IMR-90 (cell line): ENCODE data around the gene FHAD1. TPM values are rescaled to one million over a fixed set of nuclear protein-coding genes. Genes with fewer than 3 reads are reported as not detected.

Experiments
- ATAC-seq: fragments of 200-7000 bp; cut with Tn5 transposase; 2 replicates; pipeline ENCODE4 v1.9.1; 2020; ENCODE audit warnings: low read depth, mild to moderate bottlenecking, moderate library complexity
- BruUV-seq: library from RNA; stranded (reverse); fragments of 400-500 nt; replicated peaks from 2 replicates; lab custom pipeline; 2021; lab: Mats Ljungman, UMichigan
- CTCF ChIA-PET: fragments of 300-600 bp; formaldehyde crosslinking; extraction: SDS; loops from one replicate; lab custom pipeline; 2021; ENCODE audit warnings: antibody characterized with exemption; lab: Yijun Ruan, JAX
- POLR2A ChIA-PET: fragments of 300-600 bp; sonication (Branson Sonifier 250); formaldehyde crosslinking; loops from one replicate; lab custom pipeline; 2022; ENCODE audit warnings: antibody characterized with exemption; ENCODE audit not compliant: unreplicated experiment; lab: Charles Lee
- DNase-seq: peaks from one replicate; pipeline ENCODE4 v3.0.0; 2013
- H2AFZ ChIP-seq: replicated peaks from 2 replicates; pipeline ENCODE3; 2013; ENCODE audit warnings: low read length, mild to moderate bottlenecking; ENCODE audit not compliant: poor library complexity
- H2AK5ac ChIP-seq: 2 replicates; pipeline ENCODE4 v1.6.1; 2013; ENCODE audit warnings: low read depth, low read length, inconsistent platforms
- H2AK9ac ChIP-seq: replicated peaks from 2 replicates; pipeline ENCODE3; 2013; ENCODE audit warnings: mild to moderate bottlenecking, low read depth, low read length, moderate library complexity; ENCODE audit not compliant: poor library complexity
- H2BK120ac ChIP-seq: 2 replicates; pipeline ENCODE4 v1.6.1; 2013; ENCODE audit warnings: low read depth, low read length, inconsistent platforms
- H2BK15ac ChIP-seq: 3 replicates; pipeline ENCODE4 v1.6.1; 2013; ENCODE audit warnings: low read depth, low read length, inconsistent platforms
- H2BK20ac ChIP-seq: 2 replicates; pipeline ENCODE4 v1.6.1; 2013; ENCODE audit warnings: low read depth, mild to moderate bottlenecking, inconsistent platforms, low read length, moderate library complexity
- H2BK5ac ChIP-seq: 2 replicates; pipeline ENCODE4 v1.6.1; 2013; ENCODE audit warnings: mild to moderate bottlenecking, low read depth, low read length, inconsistent platforms; ENCODE audit not compliant: poor library complexity, severe bottlenecking
- H3K14ac ChIP-seq: replicated peaks from 2 replicates; pipeline ENCODE4 v1.6.1; 2013; ENCODE audit warnings: low read depth, low read length, inconsistent platforms
- H3K18ac ChIP-seq: 2 replicates; pipeline ENCODE4 v1.6.1; 2013; ENCODE audit warnings: low read depth, low read length, control low read depth
- H3K23ac ChIP-seq: 2 replicates; pipeline ENCODE4 v1.6.1; 2013; ENCODE audit warnings: low read depth, low read length, inconsistent platforms
- H3K27ac ChIP-seq: 2 replicates; pipeline ENCODE4 v1.5.1; 2013; ENCODE audit warnings: mild to moderate bottlenecking, control low read depth, low read length; ENCODE audit not compliant: insufficient read depth
- H3K27me3 ChIP-seq: 2 replicates; pipeline ENCODE4 v1.6.1; 2013; ENCODE audit warnings: low read length; ENCODE audit not compliant: control insufficient read depth, insufficient read depth
- H3K36me3 ChIP-seq: 2 replicates; pipeline ENCODE4 v1.6.1; 2013; ENCODE audit warnings: low read length, mixed read lengths; ENCODE audit not compliant: control insufficient read depth, insufficient read depth
- H3K4ac ChIP-seq: 2 replicates; pipeline ENCODE4 v1.6.1; 2013; ENCODE audit warnings: low read depth, low read length, inconsistent platforms
- H3K4me1 ChIP-seq: 2 replicates; pipeline ENCODE4 v1.6.1; 2013; ENCODE audit warnings: low read length, mixed read lengths; ENCODE audit not compliant: control insufficient read depth, insufficient read depth
- H3K4me2 ChIP-seq: 2 replicates; pipeline ENCODE4 v1.6.1; 2013; ENCODE audit warnings: low read depth, mild to moderate bottlenecking, control low read depth, low read length, moderate library complexity
- H3K4me3 ChIP-seq: 2 replicates; pipeline ENCODE4 v1.5.1; 2013; ENCODE audit warnings: low read depth, mild to moderate bottlenecking, control low read depth, low read length, moderate library complexity; ENCODE audit not compliant: insufficient read depth
- H3K56ac ChIP-seq: 2 replicates; pipeline ENCODE4 v1.6.1; 2013; ENCODE audit warnings: low read length, inconsistent platforms; ENCODE audit not compliant: insufficient read depth; ENCODE audit errors: extremely low read depth
- H3K79me1 ChIP-seq, 2 experiments: 2 replicates each; pipeline ENCODE4 v1.6.1; 2013; ENCODE audit warnings: low read length in 2 of 2, inconsistent platforms in 1 of 2, low read depth in 1 of 2
- H3K9ac ChIP-seq: 2 replicates; pipeline ENCODE4 v1.6.1; 2013; ENCODE audit warnings: low read depth, low read length, control low read depth
- H3K9me1 ChIP-seq: 2 replicates; pipeline ENCODE4 v1.6.1; 2013; ENCODE audit warnings: low read length, inconsistent platforms; ENCODE audit not compliant: insufficient read depth
- H3K9me3 ChIP-seq: 2 replicates; pipeline ENCODE4 v1.6.1; 2013; ENCODE audit warnings: low read length; ENCODE audit not compliant: control insufficient read depth, insufficient read depth
- H4K20me1 ChIP-seq: 2 replicates; pipeline ENCODE4 v1.6.1; 2013; ENCODE audit warnings: low read length, inconsistent platforms; ENCODE audit not compliant: insufficient read depth
- H4K5ac ChIP-seq: 2 replicates; pipeline ENCODE4 v1.6.1; 2013; ENCODE audit warnings: mild to moderate bottlenecking, low read depth, low read length, control low read depth
- H4K8ac ChIP-seq, 2 experiments: 2 replicates each; pipeline ENCODE4 v1.6.1; 2013; ENCODE audit warnings: low read depth in 2 of 2, low read length in 2 of 2, control low read depth in 1 of 2, inconsistent platforms in 1 of 2
- H4K91ac ChIP-seq: 2 replicates; pipeline ENCODE4 v1.6.1; 2013; ENCODE audit warnings: low read depth, low read length, inconsistent platforms; ENCODE audit not compliant: insufficient read depth
- MAFK ChIP-seq: IDR thresholded peaks from 2 replicates; pipeline ENCODE4 v1.6.1; 2012; ENCODE audit warnings: low read depth, low read length, improper control_type of control experiment
- MAZ ChIP-seq: IDR thresholded peaks from 2 replicates; pipeline ENCODE4 v1.6.1; 2012; ENCODE audit warnings: low read depth, mild to moderate bottlenecking, low read length, improper control_type of control experiment, moderate library complexity, borderline replicate concordance
- MXI1 ChIP-seq: IDR thresholded peaks from 2 replicates; pipeline ENCODE4 v1.6.1; 2012; ENCODE audit warnings: low read depth, mild to moderate bottlenecking, low read length, moderate library complexity, borderline replicate concordance
- NFE2L2 ChIP-seq: fragments of 150-350 bp; IDR thresholded peaks from 2 replicates; pipeline ENCODE4 v1.6.1; 2016; ENCODE audit warnings: low read depth, mild to moderate bottlenecking, low read length
- RFX5 ChIP-seq: IDR thresholded peaks from 2 replicates; pipeline ENCODE4 v1.8.0; 2012; ENCODE audit warnings: low read depth, mild to moderate bottlenecking, low read length, moderate library complexity
- WGBS, 2 experiments: methylation state at CpG; one replicate each; pipeline versions ENCODE4 v1.1.5 to v1.1.7; 2013; ENCODE audit warnings: missing lambda C conversion rate in 2 of 2; ENCODE audit not compliant: insufficient read length in 1 of 2; ENCODE audit errors: extremely low coverage in 2 of 2; 5-methylcytosine and 5-hydroxymethylcytosine counted together
- dilution Hi-C: fragments of 300-500 bp; cut with HindIII; formaldehyde crosslinking; loops from one replicate; pipeline ENCODE4 v1.14.3; 2018; ENCODE audit warnings: low sequenced_read_pairs; ENCODE audit not compliant: unreplicated experiment
- in situ Hi-C: fragments of 300-500 bp; cut with MboI; formaldehyde crosslinking; loops from 3 replicates; pipeline ENCODE4 v1.14.3; 2019; ENCODE audit warnings: low sequenced_read_pairs, inconsistent platforms, mixed read lengths
- intact Hi-C: fragments of 100-400 bp; cut with micrococcal nuclease; formaldehyde crosslinking; loops from 2 replicates; pipeline ENCODE4 v1.10.0; 2022
- polyA plus RNA-seq, 3 experiments: library from polyadenylated mRNA; depleted of rRNA; stranded (reverse); fragments of >200 nt; gene quantifications; 2 replicates each; pipeline ENCODE4 v1.2.3, GENCODE V29; 2012; ENCODE audit warnings: low replicate concordance in 1 of 3
- total RNA-seq: library from RNA; depleted of rRNA; stranded (reverse); fragments of >200 nt; gene quantifications from 2 replicates; pipeline ENCODE4 v1.2.3, GENCODE V29; 2012

The FHAD1 gene
- total and polyA plus RNA-seq, 2 of the 4 experiments (the other 2 are of a cell fraction) = not detected

DNA sequence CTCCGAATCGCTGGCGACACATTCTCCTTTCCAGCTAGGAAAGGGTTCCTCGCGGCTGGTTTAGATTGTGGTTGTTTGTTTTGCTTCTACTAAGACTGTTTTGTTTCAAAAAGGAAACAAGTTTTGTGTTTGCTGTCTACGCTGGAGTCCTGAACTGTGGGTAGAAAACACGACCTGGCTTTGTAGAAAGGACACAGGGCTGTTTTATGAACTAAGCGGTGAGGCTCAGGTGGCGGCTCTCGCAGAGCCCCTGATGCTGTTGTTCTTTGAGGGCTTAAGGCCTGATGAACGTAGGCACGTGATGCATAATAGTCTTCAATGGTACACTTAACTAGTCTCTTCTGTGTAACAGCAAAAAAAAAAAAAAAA is 27.0 kb upstream of the FHAD1 start:
- WGBS, 2 experiments = 100% methylated on average over 2 of the region's 12 CpGs; no CpG with 5 or more reads in 1 of the 2 experiments
- Histone ChIP-seq H4K91ac (no peak overlapping the region), H3K27ac (no peak overlapping the region), H3K23ac (no peak overlapping the region), H3K27me3 (no peaks in the 10 kb centered on the region), H3K79me1 (peaks cover 8 to 38% of the 10 kb centered on the region in 2 experiments; a peak in 3 of 4 replicates), H3K14ac (no peak overlapping the region), H3K4me2 (no peak overlapping the region), H4K5ac (no peak overlapping the region), H3K4ac (no peak overlapping the region), H2AK9ac (no peak overlapping the region), H3K4me3 (no peak overlapping the region), H2BK15ac (no peak overlapping the region), H3K36me3 (peaks cover 30% of the 10 kb centered on the region), H3K18ac (no peak overlapping the region), H3K56ac (no peak overlapping the region), H3K9me3 (no peaks in the 10 kb centered on the region), H3K4me1 (peaks cover 3% of the 10 kb centered on the region; the same call in 1 of the 2 replicates), H2AFZ (no peak overlapping the region), H4K20me1 (no peaks in the 10 kb centered on the region), H2AK5ac (no peak overlapping the region), H3K9ac (no peak overlapping the region), H3K9me1 (peaks cover 21% of the 10 kb centered on the region), H2BK120ac (no peak overlapping the region), H4K8ac (no peak overlapping the region), H2BK20ac (no peak overlapping the region), H2BK5ac (no peak overlapping the region)
- no TSS peak for BruUV-seq
- dilution Hi-C loops = no loop called here
- in situ Hi-C loops = no loop called here
- intact Hi-C loops = no loop called here
- ATAC-seq (no peak), DNase-seq (no peak)
- ChIA-PET POLR2A (no interaction called here), CTCF (interaction anchor here (0.6 to 1.2 kb wide), 4 partner anchors 9 to 521 kb away, joined by 3 to 7 read pairs (median 4); no protein-coding TSS in a partner anchor)
- TF ChIP-seq MAFK (no peak), NFE2L2 (no peak), MAZ (no peak), MXI1 (no peak), RFX5 (no peak)
